H1 (cell line): Measurements from ENCODE around the gene RABEPK. TPM values are rescaled to one million over a fixed set of nuclear protein-coding genes. Genes with fewer than 3 reads are reported as not detected.

ENCODE experiments used
- polyA plus RNA-seq, 7 experiments: library from polyadenylated mRNA; depleted of rRNA in 3 of 7; stranded (reverse) in 5 of 7; unstranded in 2 of 7; fragments of >200 nt in 5 of 7; fragments of 200-250 nt in 2 of 7; gene quantifications; 1 replicate in 5 of 7; 2 replicates in 1 of 7; 4 replicates in 1 of 7; pipeline versions ENCODE4 v1.2.1 to v1.2.3, GENCODE V29; 2011 to 2013; ENCODE audit warnings: missing spikeins in 2 of 7, mixed read lengths in 2 of 7
- small RNA-seq: library from polyadenylated mRNA; stranded (forward); fragments of <200 nt; extraction: miRNeasy Mini kit (QIAGEN cat#:217004); gene quantifications from one replicate; pipeline ENCODE3, GENCODE V24; 2013; ENCODE audit not compliant: insufficient read depth
- total RNA-seq: library from RNA; stranded (reverse); fragmentation: NEBNext Ultra II Directional; extraction: Animal tissue kit (Norgen Biotek cat#: 25700); gene quantifications from 2 replicates; pipeline ENCODE4 v1.2.1, GENCODE V29; 2021

The RABEPK gene
- total and polyA plus RNA-seq, 2 of the 8 experiments (the other 6 are each of a cell fraction or from before 2014, with no cell fraction given), result 26.3 to 34.3 TPM

Small RNA genes lying within 50 kb of the gene (small RNA-seq; reads per million reads assigned to genes)
- not detected for gene AL354710.1

Other genes with a start within 250 kb of the RABEPK start
- 19.8 and 21.8 TPM in 2 replicates for gene SCAI, start 57.0 kb upstream of the RABEPK start, total RNA-seq
- gene SCAI, start 57.0 kb upstream of the RABEPK start, polyA plus RNA-seq (2011; rRNA removed), result 6.1 and 6.4 TPM in 2 replicates
- gene PPP6C, start 10.7 kb upstream of the RABEPK start, total RNA-seq, result 50.0 and 52.3 TPM in 2 replicates
- 14.2 and 22.8 TPM in 2 replicates for gene PPP6C, start 10.7 kb upstream of the RABEPK start, polyA plus RNA-seq (2011; rRNA removed)
- 352 and 354 TPM in 2 replicates for gene HSPA5, start 40.8 kb downstream of the RABEPK start, total RNA-seq
- gene HSPA5, start 40.8 kb downstream of the RABEPK start, polyA plus RNA-seq (2011; rRNA removed), result 78.0 and 91.3 TPM in 2 replicates
- gene GAPVD1, start 61.3 kb downstream of the RABEPK start, total RNA-seq, result 36.3 and 40.5 TPM in 2 replicates
- gene GAPVD1, start 61.3 kb downstream of the RABEPK start, polyA plus RNA-seq (2011; rRNA removed), result 5.2 and 5.5 TPM in 2 replicates